Heart right ventricle (tissue), 16 donors: ENCODE data around the gene LRRC43. TPM values are rescaled to one million over a fixed set of nuclear protein-coding genes. Genes with fewer than 3 reads are reported as not detected.

ENCODE experiments used
- ATAC-seq, 8 donors: fragments of 200-7000 bp; cut with Tn5 transposase; one replicate each; pipeline ENCODE4 v1.9.1; 2020; ENCODE audit warnings: mild to moderate bottlenecking in 8 of 8, moderate library complexity in 8 of 8, moderate number of reproducible peaks in 1 of 8
- DNase-seq, 2 donors: peaks; one replicate each; pipeline ENCODE4 v3.0.0-alpha.2; 2020
- H3K27ac ChIP-seq, 10 donors: fragments of 200-600 bp; sonication (generic) in 2 of 10; one replicate each; pipeline versions ENCODE4 v1.5.0 to v1.8.0; 2020 to 2022; ENCODE audit warnings: mild to moderate bottlenecking in 3 of 10
- H3K27me3 ChIP-seq, 7 donors: fragments of 200-600 bp; one replicate each; pipeline ENCODE4 v1.8.0; 2021 to 2022; ENCODE audit warnings: mild to moderate bottlenecking in 2 of 7
- H3K36me3 ChIP-seq, 9 donors: fragments of 200-600 bp; sonication (generic) in 1 of 9; one replicate each; pipeline versions ENCODE4 v1.5.0 to v1.8.0; 2020 to 2022; ENCODE audit warnings: mild to moderate bottlenecking in 2 of 9
- H3K4me1 ChIP-seq, 9 donors: fragments of 200-600 bp; sonication (generic) in 1 of 9; one replicate each; pipeline versions ENCODE4 v1.5.0 to v1.8.0; 2020 to 2022; ENCODE audit warnings: mild to moderate bottlenecking in 4 of 9
- H3K4me3 ChIP-seq, 10 donors: fragments of 200-600 bp; sonication (generic) in 2 of 10; one replicate each; pipeline versions ENCODE4 v1.5.0 to v1.8.0; 2020 to 2022; ENCODE audit warnings: mild to moderate bottlenecking in 7 of 10, moderate library complexity in 2 of 10
- H3K9me3 ChIP-seq, 11 donors: fragments of 200-600 bp in 10 of 11; sonication (generic) in 2 of 11; one replicate each; pipeline versions ENCODE4 v1.5.0 to v1.8.0; 2013 to 2022; ENCODE audit warnings: mild to moderate bottlenecking in 2 of 11, control low read depth in 1 of 11, moderate library complexity in 1 of 11
- WGBS, 2 donors: extraction: QIAGEN DNeasy Blood & Tissue Kit; methylation state at CpG; one replicate each; pipeline ENCODE4 v1.1.7; 2013; ENCODE audit warnings: inconsistent platforms in 1 of 2; 5-methylcytosine and 5-hydroxymethylcytosine counted together
- intact Hi-C, 10 donors: fragments of 100-400 bp; cut with DNase I; formaldehyde crosslinking; loops; one replicate each; pipeline versions ENCODE4 v1.11.1 to v1.14.2; 2022
- polyA plus RNA-seq, 2 donors: library from polyadenylated mRNA; stranded (reverse); fragments of 200-250 nt; gene quantifications; one replicate each; pipeline ENCODE4 v1.2.3, GENCODE V29; 2013
- total RNA-seq, 10 donors: library from RNA; stranded (reverse); fragmentation: NEBNext Ultra II Directional in 3 of 10; extraction: Animal tissue kit (Norgen Biotek cat#: 25700) in 3 of 10; gene quantifications; one replicate each; pipeline versions ENCODE4 v1.2.1 to v1.2.4, GENCODE V29; 2021 to 2023
- TF ChIP-seq, protein P1 (sequence below), 9 donors: fragments of 200-600 bp; sonication (generic) in 2 of 9; IDR thresholded peaks; one replicate each; pipeline versions ENCODE4 v1.5.0 to v1.8.0; 2021 to 2022; ENCODE audit warnings: antibody characterized with exemption in 9 of 9, mild to moderate bottlenecking in 5 of 9, moderate library complexity in 1 of 9
- donor health status: Arrhythmogenic right ventricular cardiomyopathy.
- donor health status: ischemic (EF 13 %, LVEDD 7.1; RV severe dilation, severe dysfunction).
- donor health status: healthy with polysubstance abuse.
- donor health status: DM: no; HTN: yes; CAD: no.
- donor health status: DM: no; HTN: no; CAD: no.
- donor health status: ischemic (EF 25% LVEDD 6.9; RV normal size, moderate dysfunction).
- donor health status: ischemic (EF 25% LVEDD 5.7; RV mildly dilated, moderate dysfunction).
- donor health status: healthy.
- donor health status: DM: yes; HTN: yes; CAD: no.
- donor health status: Ischemic cardiomyopathy.
- donor health status: ischemic (EF 35%, LVEDD 5.7; RV mildly dilated, moderate dysfunction).
- donor health status: nonischemic (EF 11% LVEDD 7.7; RV severe dilation, severe dysfunction).
- donor health status: DM: yes; HTN: yes; CAD: no.
- donor health status: PGD.
- donor health status: ischemic (EF 29% LVEDD 5.4; RV normal size, mild dysfunction).
- donor health status: nonischemic (EF 23%, LVEDD 6.1; RV moderate dilation, normal function).

The LRRC43 gene
- total and polyA plus RNA-seq, 12 donors: 0.07 to 1.6 (median 0.72) TPM; not detected in 2

DNA sequence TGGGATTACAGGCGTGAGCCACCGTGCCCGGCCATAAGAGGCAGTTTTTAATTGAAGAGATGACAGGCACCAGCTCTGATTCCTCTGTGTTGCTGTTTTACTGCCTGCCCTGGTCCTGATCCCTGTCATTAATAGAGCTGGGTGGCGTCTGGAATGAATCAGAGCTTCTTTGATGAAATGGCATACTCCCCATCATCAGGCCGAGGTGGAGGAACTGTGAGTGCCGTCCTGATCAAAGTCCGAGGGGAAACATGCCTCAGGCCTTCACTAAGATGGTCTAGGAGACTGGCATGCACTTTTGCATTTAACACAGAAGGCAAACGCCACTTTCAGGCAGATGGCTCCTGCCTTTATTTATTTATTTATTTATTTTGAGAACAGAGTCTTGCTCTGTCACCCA is 43.0 kb upstream of the LRRC43 start:
- Histone ChIP-seq H3K27ac (no peak overlapping the region), H3K27me3 (no peaks in the 10 kb centered on the region), H3K4me3 (no peak overlapping the region), H3K4me1 (peaks cover 0 to 4% (median 0%) of the 10 kb centered on the region in 9 donors), H3K36me3 (peaks cover 0 to 98% (median 37%) of the 10 kb centered on the region in 9 donors), H3K9me3 (no peaks in the 10 kb centered on the region)
- TF ChIP-seq, protein P1, sequence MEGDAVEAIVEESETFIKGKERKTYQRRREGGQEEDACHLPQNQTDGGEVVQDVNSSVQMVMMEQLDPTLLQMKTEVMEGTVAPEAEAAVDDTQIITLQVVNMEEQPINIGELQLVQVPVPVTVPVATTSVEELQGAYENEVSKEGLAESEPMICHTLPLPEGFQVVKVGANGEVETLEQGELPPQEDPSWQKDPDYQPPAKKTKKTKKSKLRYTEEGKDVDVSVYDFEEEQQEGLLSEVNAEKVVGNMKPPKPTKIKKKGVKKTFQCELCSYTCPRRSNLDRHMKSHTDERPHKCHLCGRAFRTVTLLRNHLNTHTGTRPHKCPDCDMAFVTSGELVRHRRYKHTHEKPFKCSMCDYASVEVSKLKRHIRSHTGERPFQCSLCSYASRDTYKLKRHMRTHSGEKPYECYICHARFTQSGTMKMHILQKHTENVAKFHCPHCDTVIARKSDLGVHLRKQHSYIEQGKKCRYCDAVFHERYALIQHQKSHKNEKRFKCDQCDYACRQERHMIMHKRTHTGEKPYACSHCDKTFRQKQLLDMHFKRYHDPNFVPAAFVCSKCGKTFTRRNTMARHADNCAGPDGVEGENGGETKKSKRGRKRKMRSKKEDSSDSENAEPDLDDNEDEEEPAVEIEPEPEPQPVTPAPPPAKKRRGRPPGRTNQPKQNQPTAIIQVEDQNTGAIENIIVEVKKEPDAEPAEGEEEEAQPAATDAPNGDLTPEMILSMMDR (IDR thresholded peaks at IDR 0.05): no peak
- WGBS, 2 donors: 86 to 91% methylated on average over 8 of the region's 8 CpGs
- intact Hi-C loops: no loop called here
- DNase-seq (no peak), ATAC-seq (no peak)

DNA sequence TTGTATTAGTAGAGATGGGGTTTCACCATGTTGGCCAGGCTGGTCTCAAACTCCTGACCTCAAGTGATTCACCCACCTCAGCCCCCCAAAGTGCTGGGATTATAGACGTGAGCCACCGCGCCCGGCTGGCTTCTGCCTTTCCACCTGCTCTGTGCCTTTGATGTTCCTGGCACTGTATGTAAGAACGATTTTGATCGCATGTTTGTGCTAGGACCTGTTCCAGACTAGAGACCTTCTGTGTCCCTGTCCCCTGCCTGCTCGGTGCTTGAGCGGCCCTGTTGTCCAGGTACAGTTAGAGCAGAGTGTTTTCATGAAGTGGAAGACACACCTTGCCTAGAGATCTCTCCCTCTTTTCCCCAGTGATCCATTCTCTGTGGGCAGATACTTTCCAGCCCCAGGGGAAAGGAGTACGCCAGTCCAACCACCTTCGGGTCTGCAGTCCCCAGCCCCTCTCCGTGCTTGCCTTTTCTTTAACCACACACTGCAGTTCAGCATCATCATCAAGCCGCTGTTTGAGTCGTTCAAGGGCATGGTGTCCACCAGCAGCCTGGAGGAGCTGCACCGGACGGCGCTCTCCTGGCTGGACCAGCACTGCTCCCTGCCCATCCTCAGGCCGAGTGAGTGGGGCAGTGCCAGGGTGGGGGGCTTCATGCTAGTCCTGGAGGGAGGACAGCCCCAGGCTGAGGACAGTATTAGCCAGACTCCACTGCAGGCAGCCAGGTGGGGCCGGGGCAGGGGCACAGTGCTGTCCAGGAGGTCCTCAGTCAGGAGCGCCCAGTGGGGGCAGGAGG is 42.3 kb upstream of the LRRC43 start:
- Histone ChIP-seq H3K4me3 (no peak overlapping the region), H3K27me3 (no peaks in the 10 kb centered on the region), H3K27ac (no peak overlapping the region), H3K9me3 (no peaks in the 10 kb centered on the region), H3K4me1 (peaks cover 0 to 4% (median 0%) of the 10 kb centered on the region in 9 donors), H3K36me3 (peaks cover 0 to 95% (median 29%) of the 10 kb centered on the region in 9 donors)
- DNase-seq: no peak
- TF ChIP-seq, protein P1 (IDR thresholded peaks at IDR 0.05): no peak
- intact Hi-C loops: no loop called here
- 93 to 94% methylated on average over 19 of the region's 19 CpGs for WGBS, 2 donors
- ATAC-seq: no peak

DNA sequence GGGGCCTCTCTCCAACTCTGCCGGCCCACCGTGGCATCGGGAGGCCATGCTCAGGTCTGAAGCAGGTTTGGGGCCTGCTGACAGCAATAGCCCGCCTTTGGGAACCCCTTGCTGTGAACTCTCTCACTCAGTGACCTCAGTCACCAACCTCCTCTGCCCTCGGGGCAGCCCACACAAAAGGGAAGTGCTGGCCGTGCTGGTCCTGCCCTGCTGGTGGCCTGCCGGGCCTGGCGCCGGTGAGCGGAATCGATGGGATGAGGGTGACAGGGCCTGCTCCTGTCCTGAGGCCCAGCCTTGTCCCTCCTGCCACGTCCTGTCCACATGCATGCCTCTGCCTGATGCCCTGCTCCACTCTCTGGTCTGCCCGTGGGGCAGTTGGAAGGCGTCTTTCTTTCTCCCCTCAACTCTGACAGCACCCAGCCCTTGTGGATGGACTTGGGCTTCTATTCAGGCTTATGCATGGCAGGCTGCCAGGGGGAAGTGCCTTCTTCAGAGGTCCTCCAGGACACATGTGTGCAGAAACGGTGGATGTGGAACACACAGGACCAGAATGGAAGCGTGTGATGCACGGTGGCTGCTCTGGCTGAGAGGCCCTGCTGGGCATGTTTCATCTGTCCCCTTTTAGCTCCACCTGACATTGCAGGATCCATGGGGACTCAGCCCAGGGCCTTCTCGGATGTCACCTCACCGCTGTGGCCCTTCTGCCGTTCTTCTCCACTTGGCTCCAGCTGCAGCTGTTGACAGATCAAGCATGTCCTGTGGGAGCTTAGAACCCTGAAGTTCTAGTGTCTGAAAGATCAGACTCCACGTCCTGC is 40.8 kb upstream of the LRRC43 start:
- no peak overlapping the region for H3K4me3 ChIP-seq
- H3K36me3 ChIP-seq: peaks cover 0 to 80% (median 27%) of the 10 kb centered on the region in 9 donors
- H3K4me1 ChIP-seq: peaks cover 0 to 4% (median 0%) of the 10 kb centered on the region in 9 donors
- TF ChIP-seq, protein P1 (IDR thresholded peaks at IDR 0.05): no peak
- WGBS, 2 donors: 78 to 79% methylated on average over 21 of the region's 21 CpGs
- intact Hi-C loops: no loop called here
- H3K9me3 ChIP-seq: no peaks in the 10 kb centered on the region
- DNase-seq (no peak), ATAC-seq (peak in 1 of 8 donors; percentile 12)
- H3K27me3 ChIP-seq: no peaks in the 10 kb centered on the region
- no peak overlapping the region for H3K27ac ChIP-seq

DNA sequence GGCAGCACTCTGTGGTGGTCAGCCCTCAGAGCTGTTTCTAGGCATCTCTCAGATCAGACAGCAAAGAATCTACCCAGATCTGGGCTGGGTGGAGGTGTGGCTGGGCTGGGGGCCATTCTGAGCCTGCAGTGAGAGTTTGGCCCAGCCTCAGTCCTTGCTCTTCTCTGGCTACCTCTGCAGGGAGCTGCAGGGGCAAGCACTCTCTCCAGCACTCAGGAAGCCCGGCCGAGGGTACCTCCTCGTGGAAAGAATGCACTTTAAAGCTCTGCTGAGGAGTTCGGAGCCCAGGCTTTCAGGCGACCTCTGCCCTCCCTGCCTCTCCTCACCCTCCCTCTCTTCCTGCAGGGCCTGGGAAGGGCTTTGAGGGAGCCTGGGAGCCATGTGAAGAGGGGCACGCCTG is 40.1 kb upstream of the LRRC43 start:
- no peak overlapping the region for H3K4me3 ChIP-seq
- ATAC-seq: no peak
- H3K27me3 ChIP-seq: no peaks in the 10 kb centered on the region
- H3K36me3 ChIP-seq: peaks cover 0 to 74% (median 25%) of the 10 kb centered on the region in 9 donors
- TF ChIP-seq, protein P1 (IDR thresholded peaks at IDR 0.05): no peak
- H3K9me3 ChIP-seq: no peaks in the 10 kb centered on the region
- peaks cover 0 to 4% (median 0%) of the 10 kb centered on the region in 9 donors for H3K4me1 ChIP-seq
- intact Hi-C loops: no loop called here
- 46 to 63% methylated on average over 6 of the region's 6 CpGs for WGBS, 2 donors
- DNase-seq: no peak
- no peak overlapping the region for H3K27ac ChIP-seq
